Activated naive CD8-positive, alpha-beta T cell treated with anti-CD3 and anti-CD28 coated beads, Interleukin-2, amount 10 ng/mL, durations not matched to agents 7 days and 5 days (primary cell): ENCODE measurements around the gene VPS26A. TPM values are rescaled to one million over a fixed set of nuclear protein-coding genes. Genes with fewer than 3 reads are reported as not detected.
"Not testable (repeated sequence)": the region's sequence is repeated elsewhere in the genome, so short reads cannot be mapped to it uniquely, and the experiment has no call there.

Experiments used
- ATAC-seq: fragments of 150-1000 bp; cut with Tn5 transposase; one replicate; pipeline ENCODE4 v1.10.0; 2021; ENCODE audit warnings: low read depth, moderate library complexity
- POLR2A ChIA-PET: fragments of 350-600 bp; sonication (Branson Sonifier 250); formaldehyde crosslinking; loops from one replicate; lab custom pipeline; 2021; ENCODE audit warnings: antibody characterized with exemption; lab: Charles Lee
- DNase-seq: peaks from one replicate; pipeline ENCODE4 v3.0.0; 2021
- H3K27ac Mint-ChIP-seq: one replicate; pipeline ENCODE4 v1.8.0; 2022; ENCODE audit warnings: mild to moderate bottlenecking, mixed read lengths
- H3K27me3 Mint-ChIP-seq: one replicate; pipeline ENCODE4 v1.8.0; 2022; ENCODE audit warnings: mild to moderate bottlenecking, moderate library complexity, mixed read lengths
- H3K36me3 Mint-ChIP-seq: one replicate; pipeline ENCODE4 v1.8.0; 2021; ENCODE audit warnings: mild to moderate bottlenecking, mixed read lengths
- H3K4me1 Mint-ChIP-seq: one replicate; pipeline ENCODE4 v1.8.0; 2021; ENCODE audit warnings: mixed read lengths
- H3K4me3 Mint-ChIP-seq: one replicate; pipeline ENCODE4 v1.8.0; 2022; ENCODE audit warnings: mild to moderate bottlenecking, moderate library complexity, mixed read lengths
- H3K9me3 Mint-ChIP-seq: one replicate; pipeline ENCODE4 v1.8.0; 2021; ENCODE audit warnings: mixed read lengths
- total RNA-seq, 2 experiments: library from RNA; stranded (reverse); gene quantifications; one replicate each; pipeline ENCODE4 v1.2.3, GENCODE V29; 2021

Gene VPS26A
- total RNA-seq, 2 experiments from 2014 or later, result 46.7 to 49.7 TPM

- H3K4me1 Mint-ChIP-seq, result no peaks in the 10 kb centered on the region
- peaks cover 12% of the 10 kb centered on the region for H3K36me3 Mint-ChIP-seq
- DNase-seq (no peak), ATAC-seq (no peak)
- H3K27me3 Mint-ChIP-seq, result no peaks in the 10 kb centered on the region
- POLR2A ChIA-PET, result interaction anchor here (1.1 kb wide), 1 partner anchor 205 kb away, joined by 3 read pairs; the partner anchor contains the start of gene DDX21
- no peak overlapping the region for H3K27ac Mint-ChIP-seq
- no peaks in the 10 kb centered on the region for H3K9me3 Mint-ChIP-seq
- H3K4me3 Mint-ChIP-seq, result no peak overlapping the region
Measured at GRCh38 chr10:69160809-69161241, 36.8 kb downstream of the VPS26A start.

GRCh38 chr10:69168493-69168892, 44.5 kb downstream of the VPS26A start:
- ATAC-seq (no peak), DNase-seq (no peak)
- Mint-ChIP-seq H3K4me3 (no peak overlapping the region), H3K27ac (no peak overlapping the region), H3K9me3 (no peaks in the 10 kb centered on the region), H3K27me3 (no peaks in the 10 kb centered on the region), H3K36me3 (peaks cover 10% of the 10 kb centered on the region), H3K4me1 (peaks cover 2% of the 10 kb centered on the region)
- POLR2A ChIA-PET, result no interaction called here

- ATAC-seq, result no peak
- no peak overlapping the region for H3K27ac Mint-ChIP-seq
- DNase-seq, result no peak
Measured at GRCh38 chr10:69172241-69172982, 48.4 kb downstream of the VPS26A start.

GRCh38 chr10:69175326-69175725, 51.3 kb downstream of the VPS26A start:
- not testable (repeated sequence) for H3K9me3 Mint-ChIP-seq
- H3K4me1 Mint-ChIP-seq, result peaks cover 11% of the 10 kb centered on the region

More at GRCh38 chr10:69172241-69172982, 48.4 kb downstream of the VPS26A start:
- Mint-ChIP-seq H3K36me3 (peaks cover 9% of the 10 kb centered on the region), H3K9me3 (no peaks in the 10 kb centered on the region), H3K4me3 (no peak overlapping the region), H3K27me3 (no peaks in the 10 kb centered on the region), H3K4me1 (peaks cover 2% of the 10 kb centered on the region)
- POLR2A ChIA-PET, result no interaction called here

GRCh38 chr10:69176823-69177222, 52.8 kb downstream of the VPS26A start:
- Mint-ChIP-seq H3K4me1 (peaks cover 18% of the 10 kb centered on the region), H3K36me3 (no peaks in the 10 kb centered on the region), H3K27ac (no peak overlapping the region), H3K27me3 (no peaks in the 10 kb centered on the region), H3K4me3 (no peak overlapping the region), H3K9me3 (no peaks in the 10 kb centered on the region)
- DNase-seq, result no peak
- POLR2A ChIA-PET, result no interaction called here
- no peak for ATAC-seq

More at GRCh38 chr10:69175326-69175725, 51.3 kb downstream of the VPS26A start:
- ATAC-seq, H3K27me3 Mint-ChIP-seq, H3K27ac Mint-ChIP-seq, DNase-seq, POLR2A ChIA-PET, H3K36me3 Mint-ChIP-seq, H3K4me3 Mint-ChIP-seq: not testable (repeated sequence)

- Mint-ChIP-seq H3K27ac (peak overlapping the region; percentile 100), H3K4me3 (peak overlapping the region; percentile 91), H3K9me3 (no peaks in the 10 kb centered on the region), H3K36me3 (no peaks in the 10 kb centered on the region), H3K27me3 (no peaks in the 10 kb centered on the region), H3K4me1 (peaks cover 27% of the 10 kb centered on the region)
- ATAC-seq (peak; percentile 26), DNase-seq (no peak)
- POLR2A ChIA-PET, result interaction anchor here (0.6 to 1.9 kb wide), 12 partner anchors 8 to 229 kb away, joined by 3 to 6 read pairs (median 4); no protein-coding TSS in a partner anchor
Measured at GRCh38 chr10:69179089-69179742, 55.2 kb downstream of the VPS26A start.

- POLR2A ChIA-PET, result interaction anchor here (0.6 to 1.9 kb wide), 13 partner anchors 9 to 229 kb away, joined by 3 to 6 read pairs (median 4); no protein-coding TSS in a partner anchor
- peaks cover under 1% of the 10 kb centered on the region for H3K36me3 Mint-ChIP-seq
- H3K4me3 Mint-ChIP-seq, result peak within 1 kb of the TSS; percentile 91
- DNase-seq (peak; percentile 89), ATAC-seq (peak; percentile 82)
- H3K27ac Mint-ChIP-seq, result peak within 1 kb of the TSS; percentile 100
- H3K4me1 Mint-ChIP-seq, result peaks cover 29% of the 10 kb centered on the region
- H3K27me3 Mint-ChIP-seq, result no peaks in the 10 kb centered on the region
- no peaks in the 10 kb centered on the region for H3K9me3 Mint-ChIP-seq
Measured at GRCh38 chr10:69179743-69180524, 56.0 kb downstream of the VPS26A start, which contains the start of gene SUPV3L1. Gene SUPV3L1, plus strand, starts transcription at chr10:69180234. Its CDS starts 58 bp downstream, at chr10:69180292.

- Mint-ChIP-seq H3K4me3 (peak overlapping the region; percentile 91), H3K36me3 (peaks cover 2% of the 10 kb centered on the region), H3K9me3 (no peaks in the 10 kb centered on the region), H3K4me1 (peaks cover 34% of the 10 kb centered on the region), H3K27me3 (no peaks in the 10 kb centered on the region), H3K27ac (peak overlapping the region; percentile 100)
- ATAC-seq, result peak; percentile 44
- no peak for DNase-seq
- POLR2A ChIA-PET, result interaction anchor here (0.7 to 1.9 kb wide), 10 partner anchors 9 to 228 kb away, joined by 3 to 6 read pairs (median 4); no protein-coding TSS in a partner anchor
Measured at GRCh38 chr10:69180525-69181204, 56.7 kb downstream of the VPS26A start.

- peaks cover 36% of the 10 kb centered on the region for H3K4me1 Mint-ChIP-seq
- peaks cover 2% of the 10 kb centered on the region for H3K36me3 Mint-ChIP-seq
- no peak for ATAC-seq
- H3K4me3 Mint-ChIP-seq, result peak overlapping the region; percentile 91
- POLR2A ChIA-PET, result no interaction called here
- DNase-seq, result no peak
- no peaks in the 10 kb centered on the region for H3K9me3 Mint-ChIP-seq
- no peaks in the 10 kb centered on the region for H3K27me3 Mint-ChIP-seq
- no peak overlapping the region for H3K27ac Mint-ChIP-seq
Measured at GRCh38 chr10:69181433-69181832, 57.5 kb downstream of the VPS26A start.

GRCh38 chr10:69182005-69182404, 58.0 kb downstream of the VPS26A start:
- POLR2A ChIA-PET, result no interaction called here
- H3K4me3 Mint-ChIP-seq, result no peak overlapping the region

GRCh38 chr10:69186524-69186923, 62.5 kb downstream of the VPS26A start:
- Mint-ChIP-seq H3K4me1 (peaks cover 20% of the 10 kb centered on the region), H3K27ac (no peak overlapping the region), H3K4me3 (no peak overlapping the region), H3K9me3 (no peaks in the 10 kb centered on the region), H3K27me3 (no peaks in the 10 kb centered on the region), H3K36me3 (peaks cover 10% of the 10 kb centered on the region)
- POLR2A ChIA-PET, result no interaction called here
- no peak for DNase-seq
- ATAC-seq, result no peak

More at GRCh38 chr10:69182005-69182404, 58.0 kb downstream of the VPS26A start:
- Mint-ChIP-seq H3K27ac (no peak overlapping the region), H3K4me1 (peaks cover 36% of the 10 kb centered on the region), H3K9me3 (no peaks in the 10 kb centered on the region), H3K36me3 (peaks cover 2% of the 10 kb centered on the region), H3K27me3 (no peaks in the 10 kb centered on the region)
- DNase-seq, result no peak
- ATAC-seq, result no peak

- no peak for DNase-seq
- H3K4me3 Mint-ChIP-seq, result no peak overlapping the region
- H3K36me3 Mint-ChIP-seq, result peaks cover 18% of the 10 kb centered on the region
- no peak for ATAC-seq
- peaks cover 37% of the 10 kb centered on the region for H3K4me1 Mint-ChIP-seq
- no peaks in the 10 kb centered on the region for H3K27me3 Mint-ChIP-seq
- POLR2A ChIA-PET, result interaction anchor here (0.6 to 1.9 kb wide), 2 partner anchors 21 to 28 kb away, joined by 3 to 6 read pairs; partner anchors contain the start of gene SUPV3L1
- H3K27ac Mint-ChIP-seq, result peak overlapping the region; percentile 54
- H3K9me3 Mint-ChIP-seq, result no peaks in the 10 kb centered on the region
Measured at GRCh38 chr10:69201045-69201444, 77.1 kb downstream of the VPS26A start.
